MCF 10A (cell line): Measurements from ENCODE around the gene TRPM4. TPM values are rescaled to one million over a fixed set of nuclear protein-coding genes. Genes with fewer than 3 reads are reported as not detected.

Experiments used
- BruUV-seq: library from RNA; stranded (reverse); fragments of 400-500 nt; replicated peaks from 2 replicates; lab custom pipeline; 2021; lab: Mats Ljungman, UMichigan
- CTCF ChIA-PET: fragments of 300-600 bp; sonication (Branson Sonifier 250); formaldehyde crosslinking; extraction: SDS; loops from one replicate; lab custom pipeline; 2021; ENCODE audit warnings: antibody characterized with exemption, inconsistent platforms; lab: Yijun Ruan, JAX
- POLR2A ChIA-PET: fragments of 300-600, 350-650 bp; sonication (Branson Sonifier 250); formaldehyde crosslinking; extraction: SDS; loops from one replicate; lab custom pipeline; 2020; ENCODE audit warnings: antibody characterized with exemption, inconsistent platforms; lab: Yijun Ruan, JAX
- DNase-seq: peaks from one replicate; pipeline ENCODE4 v3.0.0-alpha.2; 2018; ENCODE audit not compliant: unreplicated experiment
- H3K27ac Mint-ChIP-seq: one replicate; pipeline ENCODE4 v1.8.0; 2022; ENCODE audit warnings: mild to moderate bottlenecking, low read depth, mixed read lengths; ENCODE audit not compliant: unreplicated experiment
- H3K27me3 Mint-ChIP-seq: one replicate; pipeline ENCODE4 v1.8.0; 2022; ENCODE audit warnings: mixed read lengths; ENCODE audit not compliant: insufficient read depth, unreplicated experiment
- H3K36me3 Mint-ChIP-seq: one replicate; pipeline ENCODE4 v1.8.0; 2022; ENCODE audit warnings: mild to moderate bottlenecking, moderate library complexity, mixed read lengths; ENCODE audit not compliant: insufficient read depth, unreplicated experiment
- H3K4me1 Mint-ChIP-seq: one replicate; pipeline ENCODE4 v1.8.0; 2022; ENCODE audit warnings: mixed read lengths; ENCODE audit not compliant: insufficient read depth, unreplicated experiment
- H3K4me3 Mint-ChIP-seq: one replicate; pipeline ENCODE4 v1.8.0; 2022; ENCODE audit warnings: mild to moderate bottlenecking, moderate library complexity, mixed read lengths; ENCODE audit not compliant: unreplicated experiment
- H3K9me3 Mint-ChIP-seq: one replicate; pipeline ENCODE4 v1.8.0; 2022; ENCODE audit warnings: mixed read lengths; ENCODE audit not compliant: unreplicated experiment
- intact Hi-C: fragments of 100-400 bp; cut with micrococcal nuclease; formaldehyde crosslinking; loops from 2 replicates; pipeline ENCODE4 v1.14.1; 2022
- total RNA-seq: library from RNA; stranded (reverse); gene quantifications from 2 replicates; pipeline ENCODE4 v1.2.3, GENCODE V29; 2022
- TF ChIP-seq, protein P1 (sequence below): fragments of 200-600 bp; IDR thresholded peaks from one replicate; pipeline ENCODE4 v1.8.0; 2022; ENCODE audit warnings: antibody characterized with exemption, mild to moderate bottlenecking; ENCODE audit not compliant: unreplicated experiment

TRPM4 gene
- total RNA-seq, 1 experiment from 2014 or later = 21.2 TPM

DNA sequence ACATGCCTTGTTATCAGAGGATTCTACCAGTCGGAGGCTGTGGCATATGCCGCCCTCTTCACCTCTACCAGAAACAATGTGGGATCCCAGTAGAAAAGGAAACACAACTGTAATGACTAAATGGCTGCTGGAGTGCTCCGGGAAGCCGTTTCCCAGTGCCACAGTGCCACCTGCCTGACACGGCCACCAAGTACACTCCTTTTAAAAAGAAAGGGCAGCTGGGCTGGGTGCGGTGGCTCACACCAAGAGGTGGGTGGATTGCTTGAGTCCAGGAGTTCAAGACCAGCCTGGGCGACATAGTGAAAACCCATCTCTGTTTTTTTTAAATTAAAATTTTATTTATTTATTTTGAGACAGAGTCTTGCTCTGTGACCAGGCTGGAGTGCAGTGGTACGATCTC lies 67.3 kb downstream of the TRPM4 start:
- CTCF ChIA-PET = interaction anchor here (0.5 to 3.5 kb wide), 43 partner anchors 8 to 323 kb away, joined by 3 to 39 read pairs (median 4); partner anchors contain the start of genes LIN7B and SLC6A16
- POLR2A ChIA-PET = interaction anchor here (1.2 kb wide), 1 partner anchor 76 kb away, joined by 3 read pairs; no protein-coding TSS in a partner anchor
- DNase-seq = peak; percentile 77
- Mint-ChIP-seq H3K4me1 (no peaks in the 10 kb centered on the region), H3K27me3 (no peaks in the 10 kb centered on the region), H3K27ac (no peak overlapping the region), H3K4me3 (no peak overlapping the region), H3K36me3 (no peaks in the 10 kb centered on the region), H3K9me3 (no peaks in the 10 kb centered on the region)
- no TSS peak for BruUV-seq
- intact Hi-C loops = loop anchor here (1.0 to 10.0 kb wide), 4 partner anchors 128 to 320 kb away; partner anchors contain the start of genes GYS1 and RUVBL2
- TF ChIP-seq, protein P1, sequence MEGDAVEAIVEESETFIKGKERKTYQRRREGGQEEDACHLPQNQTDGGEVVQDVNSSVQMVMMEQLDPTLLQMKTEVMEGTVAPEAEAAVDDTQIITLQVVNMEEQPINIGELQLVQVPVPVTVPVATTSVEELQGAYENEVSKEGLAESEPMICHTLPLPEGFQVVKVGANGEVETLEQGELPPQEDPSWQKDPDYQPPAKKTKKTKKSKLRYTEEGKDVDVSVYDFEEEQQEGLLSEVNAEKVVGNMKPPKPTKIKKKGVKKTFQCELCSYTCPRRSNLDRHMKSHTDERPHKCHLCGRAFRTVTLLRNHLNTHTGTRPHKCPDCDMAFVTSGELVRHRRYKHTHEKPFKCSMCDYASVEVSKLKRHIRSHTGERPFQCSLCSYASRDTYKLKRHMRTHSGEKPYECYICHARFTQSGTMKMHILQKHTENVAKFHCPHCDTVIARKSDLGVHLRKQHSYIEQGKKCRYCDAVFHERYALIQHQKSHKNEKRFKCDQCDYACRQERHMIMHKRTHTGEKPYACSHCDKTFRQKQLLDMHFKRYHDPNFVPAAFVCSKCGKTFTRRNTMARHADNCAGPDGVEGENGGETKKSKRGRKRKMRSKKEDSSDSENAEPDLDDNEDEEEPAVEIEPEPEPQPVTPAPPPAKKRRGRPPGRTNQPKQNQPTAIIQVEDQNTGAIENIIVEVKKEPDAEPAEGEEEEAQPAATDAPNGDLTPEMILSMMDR = peak; percentile 59

DNA sequence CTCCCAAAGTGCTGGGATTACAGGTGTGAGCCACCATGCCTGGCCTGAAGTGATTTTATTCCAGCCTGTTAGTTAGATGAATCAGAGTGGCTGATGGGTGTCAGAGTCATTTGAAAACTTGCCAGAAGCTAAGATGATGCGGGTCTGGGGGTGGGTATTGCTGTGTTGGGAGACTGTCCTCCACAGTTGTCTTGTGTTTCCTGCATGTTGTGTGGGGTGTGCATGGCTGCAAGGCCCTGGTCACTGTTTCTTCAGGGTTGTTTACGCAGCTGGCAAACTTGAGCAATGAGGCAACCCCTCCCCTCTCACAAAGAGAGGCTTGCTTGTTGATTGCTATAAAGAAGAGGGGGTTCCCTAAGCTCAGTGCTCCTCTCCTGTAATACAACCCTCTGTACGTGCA lies 71.8 kb downstream of the TRPM4 start:
- Mint-ChIP-seq H3K9me3 (no peaks in the 10 kb centered on the region), H3K4me3 (no peak overlapping the region), H3K27ac (no peak overlapping the region), H3K4me1 (no peaks in the 10 kb centered on the region), H3K27me3 (peaks cover 4% of the 10 kb centered on the region), H3K36me3 (no peaks in the 10 kb centered on the region)
- DNase-seq = no peak
- BruUV-seq = no TSS peak
- POLR2A ChIA-PET = no interaction called here
- CTCF ChIA-PET = interaction anchor here (2.6 kb wide), 1 partner anchor 131 kb away, joined by 9 read pairs; no protein-coding TSS in a partner anchor
- intact Hi-C loops = loop anchor here (10.0 kb wide), 2 partner anchors 235 to 315 kb away; partner anchors contain the start of genes GYS1 and RUVBL2
- TF ChIP-seq, protein P1 = no peak

DNA sequence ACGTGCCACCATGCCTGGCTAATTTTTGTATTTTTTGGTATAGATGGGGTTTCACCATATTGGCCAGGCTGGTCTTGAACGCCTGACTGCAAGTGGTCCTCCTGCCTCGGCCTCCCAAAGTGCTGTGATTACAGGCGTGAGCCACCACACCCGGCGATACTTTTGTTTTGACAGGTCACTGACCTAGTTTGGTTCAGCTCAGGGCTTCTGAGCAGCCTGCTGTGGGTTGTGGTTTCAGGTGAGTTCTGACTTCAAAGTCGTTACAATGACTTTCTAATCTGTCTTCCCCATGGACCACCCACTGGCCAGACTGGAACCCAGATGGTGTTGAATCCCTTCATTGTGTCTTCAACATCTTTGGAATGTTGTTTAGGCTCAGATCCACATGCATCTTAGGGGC lies 73.8 kb downstream of the TRPM4 start:
- H3K27ac Mint-ChIP-seq = no peak overlapping the region

DNA sequence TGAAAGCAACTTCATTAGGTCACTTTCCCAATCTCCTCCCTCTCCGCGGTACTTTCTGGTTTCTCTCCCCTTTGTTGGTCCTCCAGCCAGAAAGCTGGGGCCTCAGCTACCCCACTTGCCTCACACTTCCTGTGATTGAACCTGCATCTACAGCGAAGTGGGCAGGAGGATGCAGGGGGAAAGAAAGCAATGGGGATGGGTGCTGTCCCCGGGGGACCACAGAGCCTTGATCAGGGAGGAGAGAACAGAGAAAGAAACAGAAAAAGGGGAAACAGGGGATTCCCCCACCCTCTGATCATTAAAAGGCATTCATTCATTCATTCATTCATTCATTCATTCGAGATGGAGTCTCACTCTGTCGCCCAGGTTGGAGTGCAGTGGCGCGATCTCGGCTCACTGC lies 74.2 kb downstream of the TRPM4 start:
- DNase-seq = no peak
- TF ChIP-seq, protein P1 = no peak
- Mint-ChIP-seq H3K27ac (no peak overlapping the region), H3K36me3 (no peaks in the 10 kb centered on the region), H3K4me3 (no peak overlapping the region), H3K27me3 (peaks cover 11% of the 10 kb centered on the region), H3K4me1 (no peaks in the 10 kb centered on the region), H3K9me3 (no peaks in the 10 kb centered on the region)
- ChIA-PET POLR2A (no interaction called here), CTCF (no interaction called here)
- no TSS peak for BruUV-seq
- intact Hi-C loops = no loop called here

More for the DNA sequence above, 73.8 kb downstream of the TRPM4 start:
- BruUV-seq = no TSS peak
- POLR2A ChIA-PET = no interaction called here
- Mint-ChIP-seq H3K36me3 (no peaks in the 10 kb centered on the region), H3K9me3 (no peaks in the 10 kb centered on the region), H3K27me3 (peaks cover 11% of the 10 kb centered on the region), H3K4me1 (no peaks in the 10 kb centered on the region), H3K4me3 (no peak overlapping the region)
- CTCF ChIA-PET = no interaction called here
- DNase-seq = no peak
- TF ChIP-seq, protein P1 = no peak
- intact Hi-C loops = no loop called here
